ENCODE data around the gene SIRT6.
"Not testable (repeated sequence)": the region's sequence is repeated elsewhere in the genome, so short reads cannot be mapped to it uniquely, and the experiment has no call there.

Gene SIRT6

GRCh38 chr19:4182084-4182810 is at the start of gene SIRT6, which contains the start of gene ANKRD24:
Gene SIRT6, minus strand, starts transcription at chr19:4182563. Its CDS starts 24 bp downstream, at chr19:4182539.
Gene ANKRD24, plus strand, starts transcription at chr19:4182689. Its CDS starts 3,737 bp downstream, at chr19:4186426.
- DNase-seq (ENCODE audit: low read depth), result peak; percentile 94

- not testable (repeated sequence) for DNase-seq (ENCODE audit: low read depth)
Measured at GRCh38 chr19:4232139-4232538, 49.8 kb upstream of the SIRT6 start.

- DNase-seq (ENCODE audit: low read depth), result not testable (repeated sequence)
Measured at GRCh38 chr19:4231521-4231920, 49.2 kb upstream of the SIRT6 start.

GRCh38 chr19:4230237-4230636 is 47.9 kb upstream of the SIRT6 start:
- DNase-seq (ENCODE audit: low read depth), result not testable (repeated sequence)

GRCh38 chr19:4229179-4229931 is 47.0 kb upstream of the SIRT6 start, which contains the start of gene EBI3:
Gene EBI3, plus strand, starts transcription at chr19:4229523. Its CDS starts 28 bp downstream, at chr19:4229551.
- DNase-seq (ENCODE audit: low read depth), result peak; percentile 15

- DNase-seq (ENCODE audit: low read depth), result no peak
Measured at GRCh38 chr19:4228765-4229178, 46.4 kb upstream of the SIRT6 start.

- no peak for DNase-seq (ENCODE audit: low read depth)
Measured at GRCh38 chr19:4227771-4228170, 45.4 kb upstream of the SIRT6 start.

- DNase-seq (ENCODE audit: low read depth), result no peak
Measured at GRCh38 chr19:4225885-4226284, 43.5 kb upstream of the SIRT6 start.

GRCh38 chr19:4224470-4224869 is 42.1 kb upstream of the SIRT6 start:
- no peak for DNase-seq (ENCODE audit: low read depth)

- no peak for DNase-seq (ENCODE audit: low read depth)
Measured at GRCh38 chr19:4220188-4220587, 37.8 kb upstream of the SIRT6 start.

GRCh38 chr19:4218523-4218922 is 36.2 kb upstream of the SIRT6 start:
- DNase-seq (ENCODE audit: low read depth), result not testable (repeated sequence)

- DNase-seq (ENCODE audit: low read depth), result no peak
Measured at GRCh38 chr19:4217429-4218264, 35.3 kb upstream of the SIRT6 start.

GRCh38 chr19:4216846-4217245 is 34.5 kb upstream of the SIRT6 start:
- DNase-seq (ENCODE audit: low read depth), result no peak

GRCh38 chr19:4215807-4216206 is 33.4 kb upstream of the SIRT6 start:
- no peak for DNase-seq (ENCODE audit: low read depth)

GRCh38 chr19:4213116-4213515 is 30.8 kb upstream of the SIRT6 start:
- DNase-seq (ENCODE audit: low read depth), result no peak

GRCh38 chr19:4210166-4210731 is 27.9 kb upstream of the SIRT6 start:
- no peak for DNase-seq (ENCODE audit: low read depth)

GRCh38 chr19:4208385-4209094 is 26.2 kb upstream of the SIRT6 start:
- no peak for DNase-seq (ENCODE audit: low read depth)

GRCh38 chr19:4206818-4207484 is 24.6 kb upstream of the SIRT6 start:
- no peak for DNase-seq (ENCODE audit: low read depth)

GRCh38 chr19:4201798-4202197 is 19.4 kb upstream of the SIRT6 start:
- no peak for DNase-seq (ENCODE audit: low read depth)

- DNase-seq (ENCODE audit: low read depth), result no peak
Measured at GRCh38 chr19:4200940-4201542, 18.7 kb upstream of the SIRT6 start.

All from activated T-cell treated with anti-CD3 and anti-CD28 coated beads for 24 hours (primary cell).